Measurements from ENCODE around the gene ITGA2B. TPM values are rescaled to one million over a fixed set of nuclear protein-coding genes. Genes with fewer than 3 reads are reported as not detected.
A peak's percentile ranks its signal among the peaks of the same experiment; 100 is the strongest.

ITGA2B gene
- total RNA-seq, 2 experiments from 2014 or later: 1.6 to 1.7 TPM

- H3K36me3 Mint-ChIP-seq (ENCODE audit: low read depth): peaks cover 17% of the 10 kb centered on the region
- H3K27ac Mint-ChIP-seq: no peak overlapping the region
- ChIA-PET CTCF (interaction anchor here (0.6 to 1.5 kb wide), 8 partner anchors 9 to 362 kb away, joined by 3 to 5 read pairs (median 4); partner anchors contain the start of gene GRN), POLR2A (interaction anchor here (0.6 kb wide), 1 partner anchor 149 kb away, joined by 3 read pairs; no protein-coding TSS in a partner anchor)
- intact Hi-C loops (cut with DNase I, micrococcal nuclease): loop anchor here (1.0 to 2.0 kb wide), 11 partner anchors 16 to 258 kb away; partner anchors contain the start of genes GRN (in 1 of the 2), HDAC5 (in 1 of the 2), HROB (in 1 of the 2) and LSM12 (in 1 of the 2)
- DNase-seq: peak; percentile 35
- H3K9me3 Mint-ChIP-seq (ENCODE audit: low read depth): no peaks in the 10 kb centered on the region
- no peak for ATAC-seq
- no peaks in the 10 kb centered on the region for H3K27me3 Mint-ChIP-seq
- peaks cover 21% of the 10 kb centered on the region for H3K4me1 Mint-ChIP-seq
- H3K4me3 Mint-ChIP-seq: peak overlapping the region; percentile 84
Measured at GRCh38 chr17:44324092-44324570, 65.3 kb downstream of the ITGA2B start.

GRCh38 chr17:44323359-44324091, 65.9 kb downstream of the ITGA2B start:
- Mint-ChIP-seq H3K9me3 (ENCODE audit: low read depth) (no peaks in the 10 kb centered on the region), H3K27ac (peak overlapping the region; percentile 38), H3K27me3 (no peaks in the 10 kb centered on the region), H3K36me3 (ENCODE audit: low read depth) (peaks cover 18% of the 10 kb centered on the region), H3K4me1 (peaks cover 21% of the 10 kb centered on the region), H3K4me3 (peak overlapping the region; percentile 84)
- DNase-seq (no peak), ATAC-seq (no peak)
- ChIA-PET CTCF (interaction anchor here (1.1 to 1.5 kb wide), 4 partner anchors 9 to 114 kb away, joined by 3 to 5 read pairs (median 4); partner anchors contain the start of gene GRN), POLR2A (interaction anchor here (0.6 kb wide), 1 partner anchor 148 kb away, joined by 3 read pairs; no protein-coding TSS in a partner anchor)
- intact Hi-C loops (cut with DNase I, micrococcal nuclease): loop anchor here (1.0 to 2.0 kb wide), 11 partner anchors 15 to 257 kb away; partner anchors contain the start of genes GRN (in 1 of the 2), HDAC5 (in 1 of the 2), HROB (in 1 of the 2) and LSM12 (in 1 of the 2)

- ChIA-PET CTCF (interaction anchor here (0.7 to 2.0 kb wide), 2 partner anchors 9 to 107 kb away, joined by 3 to 8 read pairs; no protein-coding TSS in a partner anchor), POLR2A (no interaction called here)
Measured at GRCh38 chr17:44322236-44322895, 67.1 kb downstream of the ITGA2B start.

More at GRCh38 chr17:44322236-44322895, 67.1 kb downstream of the ITGA2B start:
- ATAC-seq (no peak), DNase-seq (no peak)
- Mint-ChIP-seq H3K27ac (no peak overlapping the region), H3K27me3 (peaks cover 4% of the 10 kb centered on the region), H3K4me3 (peak overlapping the region; percentile 23), H3K36me3 (ENCODE audit: low read depth) (peaks cover 18% of the 10 kb centered on the region), H3K9me3 (ENCODE audit: low read depth) (no peaks in the 10 kb centered on the region), H3K4me1 (peaks cover 16% of the 10 kb centered on the region)
- intact Hi-C loops (cut with DNase I, micrococcal nuclease): no loop called here

Other genes with a start within 250 kb of the ITGA2B start
- gene HROB, start 247.7 kb downstream of the ITGA2B start, total RNA-seq: 10 to 100 TPM; 17.1 to 23.3 TPM
- under 1 TPM; 0.14 TPM for gene ASB16, start 218.9 kb downstream of the ITGA2B start, total RNA-seq
- gene TMUB2, start 202.7 kb downstream of the ITGA2B start, total RNA-seq: 10 to 100 TPM; 19.8 to 20.3 TPM
- gene ATXN7L3, start 189.8 kb downstream of the ITGA2B start, total RNA-seq: 10 to 100 TPM; 66.3 to 70.6 TPM
- gene UBTF, start 170.0 kb downstream of the ITGA2B start, total RNA-seq: 100 to 1,000 TPM; 127 to 162 TPM
- gene SLC4A1, start 121.5 kb downstream of the ITGA2B start, total RNA-seq: not detected
- under 1 TPM in 1 of 2 experiments, not detected in 1; 0.11 TPM for gene RUNDC3A, start 81.0 kb downstream of the ITGA2B start, total RNA-seq
- 100 to 1,000 TPM; 127 to 129 TPM for gene SLC25A39, start 64.8 kb downstream of the ITGA2B start, total RNA-seq
- gene GRN, start 44.3 kb downstream of the ITGA2B start, total RNA-seq: 10 to 100 TPM; 35.4 to 68.0 TPM
- gene FAM171A2, start 25.8 kb downstream of the ITGA2B start, total RNA-seq: under 1 TPM; 0.18 to 0.32 TPM
- gene GPATCH8, start 113.8 kb upstream of the ITGA2B start, total RNA-seq: 10 to 100 TPM; 39.6 to 43.2 TPM
- under 1 TPM; 0.07 to 0.09 TPM for gene FZD2, start 167.8 kb upstream of the ITGA2B start, total RNA-seq

Data from activated CD4-positive, alpha-beta T cell treated with anti-CD3 and anti-CD28 coated beads for 36 hours (primary cell).